ENCODE measurements around the gene TLX3.
"Not testable (repeated sequence)": the region's sequence is repeated elsewhere in the genome, so short reads cannot be mapped to it uniquely, and the experiment has no call there.

Gene TLX3

DNA sequence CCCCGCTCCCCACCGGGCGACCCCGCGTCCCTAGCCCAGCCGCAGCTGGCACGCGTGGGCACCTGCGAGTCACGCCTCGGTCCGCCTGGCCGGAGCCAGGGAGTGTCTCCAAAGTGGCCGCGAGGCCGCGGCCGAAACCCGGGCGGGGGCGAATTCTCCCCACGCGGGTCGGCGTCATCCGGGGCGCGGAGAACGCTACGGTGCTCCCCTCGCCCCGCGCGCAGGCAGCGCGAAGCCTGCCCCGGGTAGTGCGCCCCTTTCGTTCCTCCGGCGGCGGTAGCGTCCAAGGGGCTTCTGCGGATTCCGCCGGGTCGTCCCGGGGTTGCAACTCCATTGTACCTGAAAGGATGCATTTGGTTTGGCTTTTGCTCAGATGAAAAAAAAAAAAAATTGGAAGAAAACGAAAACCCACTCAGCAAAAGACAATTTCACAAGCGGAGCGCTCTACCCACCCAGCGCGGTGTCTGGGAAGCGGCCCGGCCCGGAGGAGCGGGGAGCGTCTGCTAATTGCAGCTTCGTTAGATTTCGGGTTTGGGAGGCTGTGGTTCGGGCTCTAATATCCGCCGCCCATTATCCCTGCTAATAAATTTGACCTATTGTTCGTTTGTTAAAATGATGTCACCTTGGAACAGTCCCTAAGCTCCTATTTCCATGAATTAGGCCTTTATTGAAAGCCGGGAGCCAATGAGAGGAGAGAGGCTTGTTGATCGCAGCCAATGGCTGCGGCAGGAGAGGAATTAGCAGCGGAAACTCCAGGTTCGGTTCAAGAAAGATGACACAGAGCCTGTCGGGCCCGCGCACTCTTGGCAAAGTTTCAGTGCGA lies at the start of gene TLX3:
Gene TLX3 (plus strand): TSS at position 796 of the 823 bp plus-strand sequence. CDS start 118 bp downstream, outside the sequence.
- no peak for DNase-seq (ENCODE audit: low read depth)

DNA sequence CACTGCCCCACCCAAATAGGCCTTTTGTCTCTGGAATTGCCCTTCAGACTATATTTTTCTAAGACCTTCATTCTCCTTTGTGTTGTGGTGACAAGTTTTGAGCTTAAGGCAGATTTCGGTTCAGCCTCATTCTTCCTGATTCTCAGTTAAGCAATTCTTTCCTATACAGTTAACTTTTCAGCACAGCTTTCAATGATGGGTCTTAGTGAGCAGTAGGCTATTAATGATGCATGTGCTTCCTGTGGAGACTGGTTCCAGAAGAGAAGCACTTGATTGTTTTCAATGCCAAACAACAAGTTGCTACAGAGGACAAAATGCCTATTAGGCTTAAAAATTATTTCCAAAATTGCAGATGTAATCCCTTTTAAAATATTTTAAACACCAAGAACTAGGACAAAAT lies 47.7 kb upstream of the TLX3 start:
- no peak for DNase-seq (ENCODE audit: low read depth)

DNA sequence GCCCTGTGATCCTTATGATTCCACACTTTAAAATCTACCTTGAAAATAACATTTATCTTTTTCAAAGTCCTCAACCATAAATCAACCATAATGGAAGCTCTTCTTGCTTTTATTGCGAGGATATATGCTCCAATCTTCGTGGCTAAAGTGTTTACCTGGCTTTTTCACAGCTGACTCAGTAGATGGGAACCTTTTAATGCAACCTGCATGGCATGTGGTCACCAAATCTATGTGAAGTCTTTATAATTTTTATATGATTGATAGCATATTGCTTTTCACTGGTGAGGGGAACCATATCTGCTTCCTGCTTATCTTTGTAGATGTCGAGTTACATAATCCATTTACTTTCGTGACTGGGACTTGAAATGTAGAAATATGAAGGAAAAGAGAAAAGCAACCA lies 47.1 kb upstream of the TLX3 start:
- DNase-seq (ENCODE audit: low read depth): no peak

DNA sequence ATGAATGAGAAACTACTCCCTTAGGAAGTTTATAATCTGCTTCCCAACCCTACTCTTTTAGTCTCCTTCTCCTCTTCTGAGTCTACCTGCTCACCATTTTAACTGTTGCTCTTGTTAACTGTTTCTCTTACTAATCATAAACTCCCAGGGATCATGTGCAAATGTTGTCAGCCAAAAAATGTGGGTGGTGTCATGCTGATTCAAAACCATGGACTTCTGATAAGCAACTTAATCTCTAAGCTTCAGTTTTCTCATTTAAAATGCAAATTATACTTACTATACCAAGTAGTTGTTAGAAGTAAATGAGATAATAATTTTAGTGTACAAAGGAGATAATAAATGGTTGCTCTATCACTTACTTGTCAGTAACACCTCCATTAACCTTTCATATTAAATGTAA lies 45.9 kb upstream of the TLX3 start:
- no peak for DNase-seq (ENCODE audit: low read depth)

DNA sequence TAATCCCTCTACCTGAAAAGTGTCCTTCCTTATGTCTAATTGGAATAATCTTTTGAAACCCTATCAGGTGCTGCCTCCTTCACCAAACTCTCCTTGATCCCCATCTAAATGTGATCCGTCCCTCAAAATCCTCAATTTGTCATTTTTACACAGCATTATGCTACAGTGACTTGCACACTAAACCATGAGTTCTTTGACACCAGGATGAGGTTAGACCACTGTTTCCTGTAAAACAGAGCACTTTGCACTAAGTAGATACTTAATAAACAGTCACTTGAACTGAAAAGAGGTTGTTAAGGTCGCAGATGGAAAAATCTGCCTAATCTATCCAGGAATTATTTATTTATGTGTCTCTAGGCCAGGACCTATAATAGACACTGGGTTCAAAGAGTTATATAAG lies 44.2 kb upstream of the TLX3 start:
- no peak for DNase-seq (ENCODE audit: low read depth)

- DNase-seq (ENCODE audit: low read depth): no peak
These were observed 40.1 kb upstream of the TLX3 start for GRCh38 chr5:171268700-171269620.

DNA sequence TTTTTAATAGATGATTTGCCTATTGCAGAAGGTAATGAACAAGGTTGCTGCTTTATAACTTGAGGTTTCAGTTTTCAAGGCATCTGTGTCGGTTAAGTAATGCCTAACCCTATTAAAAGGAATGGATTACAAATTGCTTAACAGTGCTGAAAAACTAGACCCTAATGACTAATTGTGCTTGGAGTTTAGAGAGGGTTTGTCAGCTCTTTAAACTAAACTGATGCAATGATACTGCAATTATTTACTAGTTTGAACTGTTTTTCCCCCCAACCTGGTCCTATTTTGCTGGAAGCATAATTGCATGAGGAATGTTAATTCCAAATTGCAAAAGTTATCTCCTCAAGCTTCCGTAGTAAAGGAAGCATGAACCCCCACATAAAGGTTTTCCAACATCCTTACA lies 39.3 kb upstream of the TLX3 start:
- DNase-seq (ENCODE audit: low read depth): no peak

DNA sequence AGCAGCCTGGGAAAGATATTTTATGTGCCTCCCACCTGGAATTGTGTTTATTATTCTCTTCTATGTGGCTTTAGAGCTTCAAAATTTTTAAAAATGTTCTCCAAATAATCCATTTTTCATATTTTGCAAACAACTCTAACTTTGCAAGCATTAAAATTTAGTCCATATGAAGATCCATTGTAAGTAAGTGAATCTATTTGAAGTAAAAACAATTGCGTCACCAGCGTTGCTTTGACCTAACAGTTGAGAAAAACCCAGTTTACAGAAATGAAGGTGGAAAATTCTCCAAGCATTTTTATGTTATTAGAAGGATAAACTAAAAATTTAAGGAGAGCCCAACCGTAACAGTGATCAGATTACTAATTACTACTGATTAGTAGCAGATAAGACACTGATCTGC lies 38.9 kb upstream of the TLX3 start:
- no peak for DNase-seq (ENCODE audit: low read depth)

- DNase-seq (ENCODE audit: low read depth): no peak
These were observed 37.2 kb upstream of the TLX3 start for GRCh38 chr5:171271798-171272197.

GRCh38 chr5:171272996-171273970 lies 35.8 kb upstream of the TLX3 start:
- DNase-seq (ENCODE audit: low read depth): no peak

DNA sequence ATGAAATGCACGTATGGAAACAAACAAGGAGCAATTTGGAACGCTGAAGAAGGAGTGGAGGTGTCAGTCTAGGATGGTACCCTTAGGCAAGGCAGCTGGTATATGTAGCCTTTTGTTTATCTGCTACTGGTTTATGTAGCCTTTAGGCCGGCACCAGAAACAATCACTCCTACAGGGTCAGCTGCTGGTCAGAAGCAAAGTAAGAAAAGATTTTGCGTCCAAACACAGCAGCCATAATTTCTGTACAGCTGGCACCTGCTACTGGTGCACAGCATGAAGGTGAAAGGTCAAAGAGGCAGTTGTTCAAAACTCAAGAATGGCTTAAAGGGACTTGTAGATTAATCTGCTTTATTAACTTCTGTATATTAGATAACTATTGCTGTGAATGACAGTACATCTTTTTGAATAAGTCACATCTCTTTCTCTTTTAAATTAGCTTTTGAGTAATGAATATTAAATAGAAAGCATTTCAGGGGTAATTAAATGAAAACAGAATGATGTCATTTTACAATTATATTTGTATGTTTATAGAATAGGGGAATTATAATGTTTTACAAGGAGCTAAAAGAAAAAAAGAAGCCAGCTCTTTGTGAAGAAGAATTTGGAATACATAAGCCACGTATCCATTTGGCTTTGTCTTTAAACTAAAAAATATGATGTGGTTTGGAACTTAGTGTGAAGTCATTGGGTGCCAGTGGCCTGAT lies 33.1 kb upstream of the TLX3 start:
- DNase-seq (ENCODE audit: low read depth): no peak

DNA sequence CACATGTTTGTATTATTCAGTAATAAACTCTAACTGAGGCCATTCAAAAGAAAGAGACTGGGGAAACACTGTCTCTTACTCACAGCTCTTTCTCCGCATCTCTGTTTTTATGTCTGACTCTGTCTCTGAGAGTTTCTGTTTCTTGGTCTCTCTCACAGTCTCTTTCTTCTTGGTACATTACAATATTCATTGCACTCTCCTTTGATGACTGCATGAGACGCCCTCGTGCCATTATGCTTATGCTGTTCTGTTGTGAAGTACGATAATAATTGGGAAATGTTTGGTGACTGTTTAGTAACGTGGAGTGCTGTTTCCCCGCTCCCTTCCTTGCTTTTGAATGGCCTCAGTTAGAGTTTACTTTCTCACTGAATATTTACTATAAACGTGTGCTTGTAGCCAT lies 25.3 kb upstream of the TLX3 start:
- no peak for DNase-seq (ENCODE audit: low read depth)

GRCh38 chr5:171285465-171285864 lies 23.6 kb upstream of the TLX3 start:
- DNase-seq (ENCODE audit: low read depth): no peak

- DNase-seq (ENCODE audit: low read depth): no peak
These were observed 21.0 kb upstream of the TLX3 start for GRCh38 chr5:171288066-171288465.

GRCh38 chr5:171291371-171291770 lies 17.7 kb upstream of the TLX3 start:
- no peak for DNase-seq (ENCODE audit: low read depth)

DNA sequence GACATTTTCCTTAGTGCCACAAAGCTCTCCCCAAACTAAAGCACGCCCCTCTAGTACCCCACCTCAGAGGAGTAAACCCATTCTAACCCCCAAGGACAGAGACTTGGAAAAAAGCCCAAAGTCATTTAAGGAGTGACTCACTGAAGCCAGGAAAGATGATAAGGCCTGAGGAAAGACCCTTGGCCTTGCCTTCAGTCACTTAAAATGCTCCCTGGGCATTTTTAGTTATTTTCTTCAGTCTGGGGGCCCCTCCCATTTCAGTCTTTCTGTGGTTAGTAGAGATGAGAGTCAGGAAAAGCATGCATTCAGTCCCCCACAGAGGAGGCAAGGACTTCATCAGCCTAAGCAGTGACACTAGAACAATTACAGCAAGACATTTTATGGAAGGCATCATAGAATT lies 13.7 kb upstream of the TLX3 start:
- no peak for DNase-seq (ENCODE audit: low read depth)

GRCh38 chr5:171295801-171296200 lies 13.2 kb upstream of the TLX3 start:
- no peak for DNase-seq (ENCODE audit: low read depth)

GRCh38 chr5:171297941-171298340 lies 11.1 kb upstream of the TLX3 start:
- DNase-seq (ENCODE audit: low read depth): not testable (repeated sequence)

GRCh38 chr5:171299228-171299627 lies 9.8 kb upstream of the TLX3 start:
- DNase-seq (ENCODE audit: low read depth): no peak

- no peak for DNase-seq (ENCODE audit: low read depth)
These were observed 9.2 kb upstream of the TLX3 start for GRCh38 chr5:171299851-171300250.

GRCh38 chr5:171300358-171300757 lies 8.7 kb upstream of the TLX3 start:
- DNase-seq (ENCODE audit: low read depth): no peak
